GM21529 (cell line): ENCODE data around the gene WDR72.
"Not testable (repeated sequence)": the region's sequence is repeated elsewhere in the genome, so short reads cannot be mapped to it uniquely, and the experiment has no call there.

Source experiments
- ATAC-seq: cut with Tn5 transposase; IDR thresholded peaks from one replicate; pipeline ENCODE4 v1.9.1; 2021; ENCODE audit not compliant: unreplicated experiment

WDR72 gene

GRCh38 chr15:53710906-53711305 is 48.6 kb downstream of the WDR72 start:
- no peak for ATAC-seq

DNA sequence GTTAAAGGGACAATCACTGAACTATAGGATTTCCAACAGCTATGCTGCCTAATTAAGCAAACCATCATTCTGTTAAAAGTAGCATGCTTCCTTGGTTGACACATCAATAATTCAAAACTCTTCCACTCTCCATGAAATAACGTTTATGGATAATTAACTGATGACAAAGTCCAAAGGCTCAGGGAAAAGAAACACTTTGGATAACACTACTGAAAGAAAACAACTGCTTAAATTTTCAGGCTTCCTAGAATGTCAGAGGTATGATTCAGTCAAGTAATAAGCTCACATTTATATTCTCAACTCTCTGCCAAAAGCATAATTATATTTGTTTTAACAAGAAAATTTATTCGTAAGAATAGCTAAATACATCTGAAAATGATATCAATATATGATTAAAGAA is 49.6 kb downstream of the WDR72 start:
- ATAC-seq: no peak

GRCh38 chr15:53695365-53695764 is 64.1 kb downstream of the WDR72 start:
- no peak for ATAC-seq

GRCh38 chr15:53694476-53694874 is 65.0 kb downstream of the WDR72 start:
- no peak for ATAC-seq

DNA sequence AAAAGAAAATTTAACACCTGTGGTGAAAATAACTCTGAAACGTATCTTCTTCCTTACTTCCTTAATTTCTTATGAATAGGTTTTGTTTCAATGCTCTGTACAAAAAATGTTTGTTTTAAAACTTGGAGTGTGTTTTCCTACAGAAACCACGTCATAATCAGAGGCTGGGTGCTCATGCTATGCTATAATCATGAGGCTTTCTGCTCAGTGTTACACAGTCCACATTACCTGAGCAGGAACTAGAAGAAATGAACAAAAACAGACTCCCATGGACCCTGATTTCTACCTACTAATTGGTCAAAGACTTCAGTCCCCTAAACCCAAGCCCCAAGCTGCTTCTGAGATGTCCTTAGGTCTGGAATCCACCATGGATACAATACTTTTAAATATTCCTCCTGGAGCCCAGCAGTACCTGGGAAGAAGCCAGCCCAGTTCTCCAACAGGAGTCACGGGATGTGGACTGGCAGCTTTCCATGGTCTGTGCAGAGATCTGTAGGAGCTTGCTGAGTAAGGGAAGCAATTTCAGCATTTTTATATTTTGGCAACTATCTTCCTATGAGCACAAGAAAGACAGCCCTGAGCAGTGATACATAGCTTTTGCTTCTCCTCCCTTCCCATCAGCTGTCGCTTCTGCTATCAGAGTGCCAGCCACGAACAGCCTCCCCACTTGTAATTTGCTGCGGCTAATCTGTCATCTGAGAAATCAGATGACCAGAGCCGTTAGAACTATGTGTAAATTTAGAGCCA is 65.6 kb downstream of the WDR72 start:
- ATAC-seq: no peak

DNA sequence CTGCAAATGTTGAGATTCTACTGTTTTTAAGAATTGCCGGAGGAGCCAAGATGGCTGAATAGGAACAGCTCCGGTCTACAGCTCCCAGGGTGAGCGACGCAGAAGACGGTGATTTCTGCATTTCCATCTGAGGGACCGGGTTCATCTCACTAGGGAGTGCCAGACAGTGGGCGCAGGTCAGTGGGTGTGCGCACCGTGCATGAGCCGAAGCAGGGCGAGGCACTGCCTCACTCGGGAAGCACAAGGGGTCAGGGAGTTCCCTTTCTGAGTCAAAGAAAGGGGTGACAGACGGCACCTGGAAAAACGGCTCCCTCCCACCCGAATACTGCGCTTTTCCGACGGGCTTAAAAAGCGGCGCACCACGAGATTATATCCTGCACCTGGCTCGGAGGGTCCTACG is 75.3 kb downstream of the WDR72 start:
- not testable (repeated sequence) for ATAC-seq

GRCh38 chr15:53681056-53681455 is 78.4 kb downstream of the WDR72 start:
- no peak for ATAC-seq

DNA sequence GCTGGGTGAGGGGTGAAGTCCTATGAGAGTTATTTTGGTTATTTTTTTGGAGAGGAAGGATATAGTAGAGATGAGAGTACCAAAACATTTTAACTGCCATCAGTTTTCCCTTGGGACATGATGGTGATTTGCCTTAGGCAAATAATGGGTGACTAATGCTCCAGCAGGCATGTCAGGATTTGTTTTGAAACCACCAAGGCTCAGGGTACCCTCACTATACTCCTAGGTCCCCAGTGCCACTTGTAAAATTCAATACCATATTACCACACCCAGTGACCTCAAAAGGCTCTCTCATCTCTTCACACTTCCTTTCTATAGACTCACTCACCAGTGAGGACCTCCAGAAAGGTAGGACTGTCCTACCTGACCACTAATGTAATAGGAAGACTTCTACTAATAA is 83.6 kb downstream of the WDR72 start:
- ATAC-seq: no peak

DNA sequence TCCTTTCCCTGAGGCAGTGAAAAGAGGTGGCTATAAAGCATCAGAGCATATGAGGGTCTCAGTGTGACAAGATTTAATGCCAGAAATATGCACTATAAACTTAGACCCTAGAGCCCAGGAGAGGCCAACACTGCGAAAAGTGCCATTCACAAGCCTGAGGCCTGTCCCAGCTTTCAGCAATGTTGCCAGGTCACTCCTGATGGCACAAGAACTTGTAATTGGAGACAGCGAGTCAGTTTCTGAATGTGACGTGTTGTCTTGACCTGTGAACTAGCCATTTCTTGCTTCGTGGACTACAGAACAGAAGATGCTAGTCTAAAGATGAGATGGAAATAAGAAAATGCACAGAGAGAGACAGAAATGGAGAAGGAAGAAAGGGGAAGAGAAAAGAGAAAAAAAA is 87.9 kb downstream of the WDR72 start:
- ATAC-seq: no peak

GRCh38 chr15:53670701-53671100 is 88.8 kb downstream of the WDR72 start:
- no peak for ATAC-seq

DNA sequence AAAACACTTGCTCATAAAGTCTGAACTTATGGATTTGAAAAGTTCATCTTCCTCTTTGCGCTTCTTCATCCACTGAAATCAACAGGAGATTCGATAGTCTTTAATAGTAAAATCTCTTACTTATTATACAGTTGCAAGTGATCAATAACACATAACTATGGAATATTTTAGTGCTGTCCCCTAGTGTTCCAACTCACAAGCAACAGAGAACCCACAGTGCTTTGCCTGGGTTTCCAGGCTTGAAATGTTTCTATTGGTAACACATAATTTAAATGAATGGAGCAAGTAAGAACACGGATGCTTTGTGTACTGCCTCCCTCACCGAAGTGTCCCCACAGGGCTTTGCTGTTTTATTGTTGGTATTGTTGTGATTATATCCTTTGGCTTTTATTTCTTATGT is 93.5 kb downstream of the WDR72 start:
- no peak for ATAC-seq

DNA sequence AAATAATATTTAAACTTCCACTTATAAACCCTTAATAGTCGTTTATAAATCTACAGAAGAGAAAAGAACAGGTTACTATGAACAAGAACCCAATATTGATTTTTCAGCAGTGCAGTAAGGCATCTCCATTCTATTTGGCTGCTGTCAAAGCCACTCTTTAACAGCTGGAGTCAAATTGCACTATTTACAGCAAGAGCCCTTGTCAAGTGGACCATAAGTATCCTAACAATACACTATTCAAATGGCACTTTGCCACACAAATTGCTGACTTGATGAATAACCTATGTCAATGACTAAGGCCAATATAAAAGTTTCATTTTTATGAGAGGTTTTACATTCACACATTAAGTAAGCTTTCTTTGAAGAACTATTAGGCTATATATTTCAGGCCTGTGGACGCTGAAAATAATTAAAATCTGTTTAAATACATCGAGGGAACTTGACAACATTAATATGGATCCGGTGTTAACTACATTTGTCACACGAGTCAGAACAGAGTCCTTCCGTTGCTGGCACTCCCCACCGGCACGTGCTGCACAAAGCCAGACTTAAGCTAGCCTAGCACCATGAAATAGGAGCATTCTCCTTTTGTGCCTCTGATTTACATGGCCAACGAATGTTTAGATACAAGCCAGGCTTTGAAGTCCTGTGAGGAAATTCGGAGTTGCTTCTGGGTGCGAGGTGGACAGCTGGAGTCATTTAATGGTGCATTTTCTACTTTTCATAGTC is 100.5 kb downstream of the WDR72 start:
- ATAC-seq: no peak

GRCh38 chr15:53658255-53658654 is 101.2 kb downstream of the WDR72 start:
- no peak for ATAC-seq

- no peak for ATAC-seq
Measured at GRCh38 chr15:53648934-53649333, 110.5 kb downstream of the WDR72 start.

GRCh38 chr15:53644660-53645059 is 114.8 kb downstream of the WDR72 start:
- no peak for ATAC-seq

GRCh38 chr15:53634517-53635106 is 124.9 kb downstream of the WDR72 start:
- no peak for ATAC-seq

DNA sequence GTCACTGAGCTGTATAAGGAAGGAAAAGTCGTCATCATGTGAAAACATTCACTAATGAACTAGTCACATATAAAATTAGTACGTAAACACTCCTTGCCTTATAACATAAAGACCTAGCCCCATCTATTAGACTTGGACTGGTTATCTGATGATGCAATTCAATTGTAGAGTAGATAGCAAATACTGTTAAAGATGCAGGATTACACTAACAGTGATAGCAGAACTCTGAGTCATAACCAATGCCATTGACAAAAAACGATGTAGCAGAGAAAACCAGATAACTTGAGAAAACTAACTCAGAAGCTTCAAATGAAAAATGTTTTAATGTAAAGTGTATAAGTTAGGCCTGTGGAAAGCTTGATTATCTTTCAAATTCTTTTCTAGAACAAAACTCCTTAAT is 132.2 kb downstream of the WDR72 start:
- no peak for ATAC-seq

DNA sequence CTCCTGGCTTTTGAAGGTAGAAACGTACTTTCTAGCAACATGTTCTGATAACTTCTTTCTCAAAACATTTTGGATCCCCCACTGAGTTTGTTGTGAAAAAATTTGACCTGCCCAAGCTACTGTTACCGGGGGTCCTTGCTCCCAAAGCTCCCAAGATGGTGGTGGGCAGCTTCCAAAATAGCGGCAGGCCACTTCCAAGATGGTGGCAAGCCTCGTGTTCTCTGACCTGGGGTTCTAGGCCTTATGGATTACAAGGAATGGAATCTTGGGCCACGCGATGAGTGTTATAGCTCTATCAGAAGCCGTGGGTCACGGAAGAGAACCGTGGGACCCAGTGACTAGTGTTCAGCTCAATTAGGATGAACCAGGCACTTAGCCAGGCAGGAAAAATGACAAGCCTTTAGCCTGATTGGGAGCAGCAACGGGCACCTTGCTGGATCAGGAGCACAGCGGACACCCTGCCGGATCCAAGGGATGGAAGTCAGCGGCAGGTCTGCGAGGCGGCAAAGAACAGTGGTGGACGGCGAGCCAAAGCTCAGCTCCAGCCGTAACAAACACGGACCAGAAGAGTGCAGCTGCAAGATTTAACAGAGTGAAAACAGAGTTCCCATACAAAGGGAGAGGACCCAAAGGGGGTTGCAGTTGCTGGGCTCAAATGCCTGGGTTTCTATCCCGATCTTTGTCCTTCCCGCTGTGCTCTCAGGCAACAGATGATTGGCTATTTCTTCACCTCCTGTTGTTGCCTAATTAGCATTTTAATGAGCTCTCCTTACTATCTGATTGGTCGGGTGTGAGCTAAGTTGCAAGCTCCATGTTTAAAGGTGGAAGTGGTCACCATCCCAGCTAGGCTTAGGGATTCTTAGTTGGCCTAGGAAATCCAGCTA is 133.3 kb downstream of the WDR72 start:
- no peak for ATAC-seq

DNA sequence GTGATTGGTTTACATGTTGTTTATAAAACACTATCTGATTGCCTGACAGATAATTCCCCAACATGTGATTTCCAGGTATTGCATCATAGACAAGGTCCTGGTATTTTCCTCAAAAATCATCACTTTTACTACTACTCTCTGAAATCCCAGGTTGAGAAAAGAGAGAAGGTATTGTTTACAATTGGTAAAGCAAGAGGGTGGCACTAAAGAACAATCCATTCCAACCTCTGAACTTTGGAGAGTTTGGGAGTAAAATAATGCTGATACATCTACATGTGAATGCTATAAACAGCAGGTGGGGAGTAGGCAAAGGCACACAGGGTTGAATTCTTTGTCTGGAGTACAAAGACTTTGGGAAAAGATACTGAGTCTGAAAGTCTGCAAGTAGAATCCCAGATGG is 134.2 kb downstream of the WDR72 start:
- no peak for ATAC-seq

- no peak for ATAC-seq
Measured at GRCh38 chr15:53618461-53618860, 141.0 kb downstream of the WDR72 start.
